Gastrocnemius medialis (tissue), 4 donors: ENCODE measurements around the gene TNS1. TPM values are rescaled to one million over a fixed set of nuclear protein-coding genes. Genes with fewer than 3 reads are reported as not detected.
A peak's percentile ranks its signal among the peaks of the same experiment; 100 is the strongest.

Experiments used
- ATAC-seq, 2 donors: fragments of 150-250 bp; one replicate each; pipeline ENCODE4 v1.9.1; 2016
- DNase-seq, 2 donors: peaks; one replicate each; pipeline ENCODE4 v3.0.0-alpha.2; 2019
- H3K27ac ChIP-seq, 4 donors: fragments of 200-600 bp; sonication (generic); 1 replicate in 1 of 4; 2 replicates in 3 of 4; pipeline ENCODE4 v1.5.1; 2016 to 2018; ENCODE audit warnings: mild to moderate bottlenecking in 2 of 4, moderate library complexity in 1 of 4
- H3K27me3 ChIP-seq, 3 donors: fragments of 200-600 bp; sonication (generic) in 2 of 3; 1 replicate in 1 of 3; 2 replicates in 2 of 3; pipeline versions ENCODE4 v1.5.1 to v1.6.0; 2016 to 2019; ENCODE audit warnings: mild to moderate bottlenecking in 1 of 3, moderate library complexity in 1 of 3
- H3K36me3 ChIP-seq, 2 donors: fragments of 200-600 bp; sonication (generic) in 1 of 2; one replicate each; pipeline ENCODE4 v1.5.1; 2017 to 2018
- H3K4me1 ChIP-seq, 2 donors: fragments of 200-600 bp; sonication (generic) in 1 of 2; one replicate each; pipeline ENCODE4 v1.5.1; 2016 to 2017; ENCODE audit warnings: mild to moderate bottlenecking in 2 of 2
- H3K4me3 ChIP-seq, 4 donors: fragments of 200-600 bp; sonication (generic) in 3 of 4; 1 replicate in 1 of 4; 2 replicates in 3 of 4; pipeline ENCODE4 v1.5.1; 2016 to 2019; ENCODE audit warnings: mild to moderate bottlenecking in 2 of 4
- H3K9me3 ChIP-seq, 3 donors: fragments of 200-600 bp; sonication (generic) in 2 of 3; 1 replicate in 1 of 3; 2 replicates in 2 of 3; pipeline ENCODE4 v1.5.1; 2016 to 2019
- POLR2A ChIP-seq, 2 donors: fragments of 450-650 bp; IDR thresholded peaks; one replicate each; pipeline ENCODE4 v1.6.1; 2017; ENCODE audit warnings: antibody characterized with exemption in 2 of 2, mild to moderate bottlenecking in 2 of 2, moderate library complexity in 2 of 2
- in situ Hi-C, 4 donors: fragments of 200-750 bp; cut with MboI; loops; one replicate each; pipeline versions ENCODE4 v1.15.0 to v1.8.0; 2017; ENCODE audit warnings: low sequenced_read_pairs in 4 of 4
- intact Hi-C: fragments of 100-400 bp; cut with DNase I; formaldehyde crosslinking; loops from one replicate; pipeline ENCODE4 v1.15.1; 2023; ENCODE audit warnings: low total_unique reads
- total RNA-seq, 4 donors: library from RNA; depleted of rRNA; stranded (reverse); fragments of >200 nt; gene quantifications; one replicate each; pipeline versions ENCODE4 v1.1.0 to v1.2.3, GENCODE V29; 2016
- TF ChIP-seq, protein P1 (sequence below), 5 experiments: fragments of 450-650 bp in 3 of 5; fragments of 200-600 bp in 2 of 5; sonication (generic) in 2 of 5; IDR thresholded peaks in 4 of 5; conservative IDR thresholded peaks in 1 of 5; 1 replicate in 4 of 5; 2 replicates in 1 of 5; pipeline ENCODE4 v1.5.1; 2016 to 2019; ENCODE audit warnings: antibody characterized with exemption in 5 of 5, mild to moderate bottlenecking in 3 of 5, moderate library complexity in 3 of 5

TNS1 gene
- total RNA-seq, 4 donors from 2014 or later: 407 to 670 (median 484) TPM

DNA sequence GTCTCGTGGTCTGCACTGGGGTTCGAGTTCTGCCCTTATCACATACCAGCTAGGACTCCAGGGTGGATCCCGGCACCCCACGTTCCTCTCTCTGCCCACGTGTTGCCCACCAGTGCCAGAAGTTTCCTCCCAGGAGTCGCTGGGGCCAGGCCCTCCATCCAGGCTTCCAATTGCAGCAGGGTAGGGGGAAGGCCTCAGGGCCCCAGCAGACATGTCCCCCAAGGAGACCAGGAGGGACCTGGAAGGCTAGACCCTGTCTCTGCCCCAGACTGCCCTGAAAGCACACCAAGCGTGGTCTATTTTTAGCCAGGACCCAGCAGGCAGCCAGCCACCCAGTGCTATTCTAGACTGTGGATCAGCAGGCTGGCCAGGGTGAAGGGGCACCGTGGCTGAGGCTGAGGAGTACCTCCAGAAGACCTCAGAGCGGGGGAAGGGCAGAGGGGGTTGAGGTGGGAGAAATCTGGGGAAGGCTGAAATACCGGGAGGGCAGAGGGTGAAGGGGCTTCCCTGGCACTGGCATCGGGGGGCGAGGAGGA is 18.8 kb upstream of the TNS1 start:
- Histone ChIP-seq H3K9me3 (no peaks in the 10 kb centered on the region), H3K27ac (peak overlapping the region; percentile 95 to 99 (median 98)), H3K4me1 (peaks cover 82 to 97% of the 10 kb centered on the region in 2 donors), H3K27me3 (no peaks in the 10 kb centered on the region), H3K4me3 (peak overlapping the region in 3 of 4 donors; percentile 31 to 48 (median 40)), H3K36me3 (no peaks in the 10 kb centered on the region)
- intact Hi-C loops (loop anchor here (10.0 kb wide), 1 partner anchor 1337 kb away; no protein-coding TSS in a partner anchor), in situ Hi-C loops (no loop called here)
- peak; percentile 79 to 93 for DNase-seq
- peak; percentile 65 to 68 for ATAC-seq
- TF ChIP-seq, protein P1, sequence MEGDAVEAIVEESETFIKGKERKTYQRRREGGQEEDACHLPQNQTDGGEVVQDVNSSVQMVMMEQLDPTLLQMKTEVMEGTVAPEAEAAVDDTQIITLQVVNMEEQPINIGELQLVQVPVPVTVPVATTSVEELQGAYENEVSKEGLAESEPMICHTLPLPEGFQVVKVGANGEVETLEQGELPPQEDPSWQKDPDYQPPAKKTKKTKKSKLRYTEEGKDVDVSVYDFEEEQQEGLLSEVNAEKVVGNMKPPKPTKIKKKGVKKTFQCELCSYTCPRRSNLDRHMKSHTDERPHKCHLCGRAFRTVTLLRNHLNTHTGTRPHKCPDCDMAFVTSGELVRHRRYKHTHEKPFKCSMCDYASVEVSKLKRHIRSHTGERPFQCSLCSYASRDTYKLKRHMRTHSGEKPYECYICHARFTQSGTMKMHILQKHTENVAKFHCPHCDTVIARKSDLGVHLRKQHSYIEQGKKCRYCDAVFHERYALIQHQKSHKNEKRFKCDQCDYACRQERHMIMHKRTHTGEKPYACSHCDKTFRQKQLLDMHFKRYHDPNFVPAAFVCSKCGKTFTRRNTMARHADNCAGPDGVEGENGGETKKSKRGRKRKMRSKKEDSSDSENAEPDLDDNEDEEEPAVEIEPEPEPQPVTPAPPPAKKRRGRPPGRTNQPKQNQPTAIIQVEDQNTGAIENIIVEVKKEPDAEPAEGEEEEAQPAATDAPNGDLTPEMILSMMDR (IDR thresholded peaks at IDR 0.05 in 4 of 5, conservative IDR thresholded peaks at IDR 0.05 in 1 of 5): no peak
- peak; percentile 58 to 67 for TF ChIP-seq POLR2A (IDR thresholded peaks at IDR 0.05)

DNA sequence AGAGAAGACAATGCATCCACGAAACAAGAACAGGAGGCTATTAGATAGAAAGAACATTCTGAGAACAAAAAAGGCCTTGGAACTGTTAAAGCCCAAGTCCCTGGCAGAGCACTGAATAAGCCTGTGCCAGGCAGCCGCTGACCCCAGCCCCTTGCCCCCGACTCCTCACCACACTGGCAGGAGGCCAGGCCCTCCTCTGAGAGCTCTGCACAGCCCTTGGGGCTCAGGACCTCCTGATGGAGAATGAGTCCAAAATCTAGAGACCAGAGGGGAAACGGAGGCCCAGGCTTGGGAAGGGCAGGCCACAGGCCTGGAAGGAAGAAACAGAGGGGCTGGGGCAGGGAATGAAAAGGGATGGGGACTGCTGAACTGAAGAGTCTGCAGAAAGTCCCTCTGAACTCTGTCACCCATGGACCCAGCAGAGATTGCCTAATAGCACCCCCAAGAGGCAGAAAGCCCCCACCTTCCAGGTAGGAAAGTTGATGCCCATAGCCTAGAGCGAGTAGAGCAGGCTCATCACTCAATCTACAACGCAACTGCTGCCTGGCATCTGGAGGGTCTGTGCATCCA is 18.3 kb upstream of the TNS1 start:
- Histone ChIP-seq H3K36me3 (no peaks in the 10 kb centered on the region), H3K27me3 (no peaks in the 10 kb centered on the region), H3K9me3 (no peaks in the 10 kb centered on the region), H3K4me1 (peaks cover 82 to 97% of the 10 kb centered on the region in 2 donors), H3K27ac (peak overlapping the region; percentile 95 to 99 (median 98)), H3K4me3 (peak overlapping the region; percentile 24 to 48 (median 36))
- ATAC-seq: no peak
- in situ Hi-C loops (no loop called here), intact Hi-C loops (loop anchor here (10.0 kb wide), 1 partner anchor 1336 kb away; no protein-coding TSS in a partner anchor)
- no peak for TF ChIP-seq POLR2A (IDR thresholded peaks at IDR 0.05)
- TF ChIP-seq, protein P1 (IDR thresholded peaks at IDR 0.05 in 4 of 5, conservative IDR thresholded peaks at IDR 0.05 in 1 of 5): no peak
- peak in 1 of 2 donors; percentile 18 for DNase-seq

DNA sequence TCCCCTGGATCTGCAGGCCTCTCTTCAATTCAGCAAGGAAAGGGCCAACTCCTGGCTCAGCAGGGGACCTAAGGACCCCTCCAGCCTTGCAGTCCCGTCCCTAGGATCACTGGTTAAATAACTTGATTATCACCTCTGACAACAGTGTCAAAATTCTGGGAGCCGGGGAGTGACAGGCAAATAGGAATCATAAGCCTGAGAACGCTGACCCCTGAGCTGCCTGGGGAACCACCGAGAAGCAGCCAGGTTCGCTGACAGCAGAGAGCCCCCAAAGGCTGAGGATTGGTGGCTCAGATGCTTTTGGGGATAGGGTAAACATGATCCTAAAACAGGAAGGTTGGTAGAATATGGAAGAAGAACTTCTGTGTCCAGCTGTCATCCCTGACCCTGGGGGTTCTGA is 17.5 kb upstream of the TNS1 start:
- no peaks in the 10 kb centered on the region for H3K36me3 ChIP-seq
- H3K27ac ChIP-seq: peak overlapping the region; percentile 95 to 99 (median 98)
- ATAC-seq (no peak), DNase-seq (peak in 1 of 2 donors; percentile 11)
- H3K9me3 ChIP-seq: no peaks in the 10 kb centered on the region
- TF ChIP-seq POLR2A (IDR thresholded peaks at IDR 0.05): no peak
- TF ChIP-seq, protein P1 (IDR thresholded peaks at IDR 0.05 in 4 of 5, conservative IDR thresholded peaks at IDR 0.05 in 1 of 5): no peak
- in situ Hi-C loops (no loop called here), intact Hi-C loops (loop anchor here (10.0 kb wide), 1 partner anchor 1335 kb away; no protein-coding TSS in a partner anchor)
- no peaks in the 10 kb centered on the region for H3K27me3 ChIP-seq
- H3K4me3 ChIP-seq: peak overlapping the region in 2 of 4 donors; percentile 40 to 48
- H3K4me1 ChIP-seq: peaks cover 84 to 95% of the 10 kb centered on the region in 2 donors

DNA sequence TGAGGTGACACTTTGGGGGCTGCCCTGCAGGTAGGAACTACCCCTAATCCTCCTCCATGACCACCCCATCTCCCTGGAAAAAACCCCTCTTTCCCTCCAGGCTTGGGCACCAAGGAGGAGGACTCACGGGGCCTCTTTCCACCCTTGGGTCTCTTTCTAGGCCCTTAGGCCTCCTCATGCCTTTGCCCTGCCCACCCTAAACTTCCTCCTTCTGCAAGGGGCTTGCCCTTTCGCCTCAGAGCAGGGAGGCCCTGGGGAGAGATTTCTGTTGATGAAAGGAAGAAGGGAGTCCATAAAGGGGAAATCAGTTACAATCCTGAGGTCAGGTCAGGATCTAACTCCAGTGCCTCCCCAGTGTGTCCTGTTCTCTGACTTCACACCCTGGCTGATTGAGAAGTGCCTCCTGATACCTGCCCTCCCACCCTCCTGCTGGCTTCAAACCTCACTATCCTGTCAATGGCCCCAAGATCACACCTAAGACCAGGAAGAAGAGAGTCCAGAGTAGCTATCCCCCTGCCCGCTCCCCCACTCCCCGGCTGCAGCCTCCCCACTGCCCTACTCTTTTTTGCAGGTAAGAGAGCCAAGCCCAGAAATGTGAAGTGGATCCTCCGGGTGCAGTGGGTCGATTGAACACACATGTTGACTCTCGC is 16.7 kb upstream of the TNS1 start:
- Histone ChIP-seq H3K27me3 (no peaks in the 10 kb centered on the region), H3K4me1 (peaks cover 85 to 95% of the 10 kb centered on the region in 2 donors), H3K36me3 (no peaks in the 10 kb centered on the region), H3K27ac (peak overlapping the region; percentile 95 to 99 (median 98)), H3K4me3 (peak overlapping the region in 1 of 4 donors; percentile 40), H3K9me3 (no peaks in the 10 kb centered on the region)
- DNase-seq: peak in 1 of 2 donors; percentile 9
- TF ChIP-seq, protein P1 (IDR thresholded peaks at IDR 0.05 in 4 of 5, conservative IDR thresholded peaks at IDR 0.05 in 1 of 5): no peak
- TF ChIP-seq POLR2A (IDR thresholded peaks at IDR 0.05): no peak
- no peak for ATAC-seq
- in situ Hi-C loops: no loop called here
- intact Hi-C loops: loop anchor here (10.0 kb wide), 1 partner anchor 1335 kb away; no protein-coding TSS in a partner anchor
